SW480 (cell line): ENCODE results near the gene CD70.
"Not testable (repeated sequence)": the region's sequence is repeated elsewhere in the genome, so short reads cannot be mapped to it uniquely, and the experiment has no call there.

Source experiments
- DNase-seq: peaks from one replicate; pipeline ENCODE4 v3.0.0-alpha.2; 2016; ENCODE audit warnings: low spot score

The CD70 gene

GRCh38 chr19:6590827-6591319 is at the start of gene CD70:
Gene CD70, minus strand, starts transcription at chr19:6591150. Its CDS starts 148 bp downstream, at chr19:6591002.
- peak; percentile 35 for DNase-seq

- not testable (repeated sequence) for DNase-seq
Observed at GRCh38 chr19:6640333-6640732, 49.4 kb upstream of the CD70 start.

- no peak for DNase-seq
Observed at GRCh38 chr19:6639439-6639838, 48.5 kb upstream of the CD70 start.

GRCh38 chr19:6633456-6633813 is 42.5 kb upstream of the CD70 start:
- DNase-seq: not testable (repeated sequence)

GRCh38 chr19:6632747-6633455 is 42.0 kb upstream of the CD70 start:
- peak; percentile 44 for DNase-seq

- DNase-seq: peak; percentile 73
Observed at GRCh38 chr19:6632002-6632621, 41.2 kb upstream of the CD70 start.

GRCh38 chr19:6626764-6627163 is 35.8 kb upstream of the CD70 start:
- DNase-seq: no peak

GRCh38 chr19:6617374-6617773 is 26.4 kb upstream of the CD70 start:
- DNase-seq: no peak

- DNase-seq: no peak
Observed at GRCh38 chr19:6616011-6616410, 25.1 kb upstream of the CD70 start.

- DNase-seq: no peak
Observed at GRCh38 chr19:6613711-6614110, 22.8 kb upstream of the CD70 start.

GRCh38 chr19:6610934-6611852 is 20.2 kb upstream of the CD70 start:
- DNase-seq: peak; percentile 36

- no peak for DNase-seq
Observed at GRCh38 chr19:6608940-6609339, 18.0 kb upstream of the CD70 start.

- DNase-seq: not testable (repeated sequence)
Observed at GRCh38 chr19:6608146-6608545, 17.2 kb upstream of the CD70 start.

- not testable (repeated sequence) for DNase-seq
Observed at GRCh38 chr19:6606276-6607070, 15.5 kb upstream of the CD70 start.

GRCh38 chr19:6604906-6605305 is 14.0 kb upstream of the CD70 start:
- DNase-seq: no peak

GRCh38 chr19:6602729-6603114 is 11.8 kb upstream of the CD70 start:
- DNase-seq: no peak

- DNase-seq: not testable (repeated sequence)
Observed at GRCh38 chr19:6601537-6602052, 10.6 kb upstream of the CD70 start.

GRCh38 chr19:6600951-6601536 is 10.1 kb upstream of the CD70 start:
- DNase-seq: not testable (repeated sequence)

GRCh38 chr19:6599866-6600454 is 9.0 kb upstream of the CD70 start:
- DNase-seq: no peak

GRCh38 chr19:6598254-6598892 is 7.4 kb upstream of the CD70 start:
- not testable (repeated sequence) for DNase-seq
